ENCODE measurements around the gene ENPP3. TPM values are rescaled to one million over a fixed set of nuclear protein-coding genes. Genes with fewer than 3 reads are reported as not detected.

ENPP3 gene
- polyA plus RNA-seq, 1 of the 3 experiments (the other 2 are of a cell fraction): not detected

- H3K9me2 ChIP-seq: no peaks in the 10 kb centered on the region
- H2AFZ ChIP-seq (ENCODE audit: low read depth): no peak overlapping the region
- no peak overlapping the region for H3K27ac ChIP-seq (ENCODE audit: low read depth in 2 of 2, low read length in 1 of 2)
- no peak overlapping the region for H3K4me3 ChIP-seq (ENCODE audit: low read depth in 2 of 2, low read length in 1 of 2)
- no peaks in the 10 kb centered on the region for H4K20me1 ChIP-seq (ENCODE audit: insufficient read depth)
- no peak for DNase-seq
- H3K4me2 ChIP-seq: no peak overlapping the region
- CTCF ChIA-PET: no interaction called here
- POLR2A ChIA-PET: no interaction called here
- no peak for TF ChIP-seq EZH2phosphoT487 (IDR thresholded peaks at IDR 0.05; ENCODE audit: borderline replicate concordance, low read depth)
- no peak for TF ChIP-seq RCOR1 (IDR thresholded peaks at IDR 0.05; ENCODE audit: low read length)
- TF ChIP-seq, protein P1, sequence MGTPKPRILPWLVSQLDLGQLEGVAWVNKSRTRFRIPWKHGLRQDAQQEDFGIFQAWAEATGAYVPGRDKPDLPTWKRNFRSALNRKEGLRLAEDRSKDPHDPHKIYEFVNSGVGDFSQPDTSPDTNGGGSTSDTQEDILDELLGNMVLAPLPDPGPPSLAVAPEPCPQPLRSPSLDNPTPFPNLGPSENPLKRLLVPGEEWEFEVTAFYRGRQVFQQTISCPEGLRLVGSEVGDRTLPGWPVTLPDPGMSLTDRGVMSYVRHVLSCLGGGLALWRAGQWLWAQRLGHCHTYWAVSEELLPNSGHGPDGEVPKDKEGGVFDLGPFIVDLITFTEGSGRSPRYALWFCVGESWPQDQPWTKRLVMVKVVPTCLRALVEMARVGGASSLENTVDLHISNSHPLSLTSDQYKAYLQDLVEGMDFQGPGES (IDR thresholded peaks at IDR 0.05; ENCODE audit: low read depth, low read length): no peak
- TF ChIP-seq SMC3 (IDR thresholded peaks at IDR 0.05; ENCODE audit: low read depth, low read length): no peak
- TF ChIP-seq RFX5 (IDR thresholded peaks at IDR 0.05; ENCODE audit: low read length): no peak
- TF ChIP-seq, protein P2, sequence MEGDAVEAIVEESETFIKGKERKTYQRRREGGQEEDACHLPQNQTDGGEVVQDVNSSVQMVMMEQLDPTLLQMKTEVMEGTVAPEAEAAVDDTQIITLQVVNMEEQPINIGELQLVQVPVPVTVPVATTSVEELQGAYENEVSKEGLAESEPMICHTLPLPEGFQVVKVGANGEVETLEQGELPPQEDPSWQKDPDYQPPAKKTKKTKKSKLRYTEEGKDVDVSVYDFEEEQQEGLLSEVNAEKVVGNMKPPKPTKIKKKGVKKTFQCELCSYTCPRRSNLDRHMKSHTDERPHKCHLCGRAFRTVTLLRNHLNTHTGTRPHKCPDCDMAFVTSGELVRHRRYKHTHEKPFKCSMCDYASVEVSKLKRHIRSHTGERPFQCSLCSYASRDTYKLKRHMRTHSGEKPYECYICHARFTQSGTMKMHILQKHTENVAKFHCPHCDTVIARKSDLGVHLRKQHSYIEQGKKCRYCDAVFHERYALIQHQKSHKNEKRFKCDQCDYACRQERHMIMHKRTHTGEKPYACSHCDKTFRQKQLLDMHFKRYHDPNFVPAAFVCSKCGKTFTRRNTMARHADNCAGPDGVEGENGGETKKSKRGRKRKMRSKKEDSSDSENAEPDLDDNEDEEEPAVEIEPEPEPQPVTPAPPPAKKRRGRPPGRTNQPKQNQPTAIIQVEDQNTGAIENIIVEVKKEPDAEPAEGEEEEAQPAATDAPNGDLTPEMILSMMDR (IDR thresholded peaks at IDR 0.05): no peak
- TF ChIP-seq PBX3 (IDR thresholded peaks at IDR 0.05): no peak
- TF ChIP-seq RXRA (IDR thresholded peaks at IDR 0.05; ENCODE audit: borderline replicate concordance, low read depth): no peak
- no peak for TF ChIP-seq CHD2 (IDR thresholded peaks at IDR 0.05; ENCODE audit: low read length, partially characterized antibody)
- no peak for TF ChIP-seq TCF12 (IDR thresholded peaks at IDR 0.05)
- no peaks in the 10 kb centered on the region; a peak in 1 of 4 replicates for H3K4me1 ChIP-seq (ENCODE audit: control insufficient read depth in 1 of 2, insufficient read depth in 2 of 2, low read depth in 1 of 2, low read length in 1 of 2)
- no peaks in the 10 kb centered on the region for H3F3A ChIP-seq (replicated peaks; ENCODE audit: insufficient read depth)
- no peaks in the 10 kb centered on the region for H3K9me3 ChIP-seq
- no peaks in the 10 kb centered on the region for H3K79me2 ChIP-seq (ENCODE audit: insufficient read depth)
- no peaks in the 10 kb centered on the region for H3K36me3 ChIP-seq (replicated peaks in 1 of 2; ENCODE audit: control insufficient read depth in 1 of 2, insufficient read depth in 2 of 2, low read length in 1 of 2)
- no peak overlapping the region for H3K9ac ChIP-seq
- peaks cover 7% of the 10 kb centered on the region; the same call in 1 of the 2 replicates for H3K27me3 ChIP-seq (ENCODE audit: insufficient read depth)
Observed at GRCh38 chr6:131787079-131787478, 150.0 kb downstream of the ENPP3 start.

GRCh38 chr6:131787766-131788712, 150.9 kb downstream of the ENPP3 start:
- Histone ChIP-seq H3K27me3 (ENCODE audit: insufficient read depth) (peaks cover 7% of the 10 kb centered on the region; the same call in 1 of the 2 replicates), H2AFZ (ENCODE audit: low read depth) (no peak overlapping the region), H3K9me2 (no peaks in the 10 kb centered on the region), H3F3A (replicated peaks; ENCODE audit: insufficient read depth) (no peaks in the 10 kb centered on the region), H3K9me3 (no peaks in the 10 kb centered on the region), H3K27ac (ENCODE audit: low read depth in 2 of 2, low read length in 1 of 2) (no peak overlapping the region), H4K20me1 (ENCODE audit: insufficient read depth) (no peaks in the 10 kb centered on the region), H3K36me3 (replicated peaks in 1 of 2; ENCODE audit: control insufficient read depth in 1 of 2, insufficient read depth in 2 of 2, low read length in 1 of 2) (no peaks in the 10 kb centered on the region), H3K9ac (no peak overlapping the region), H3K79me2 (ENCODE audit: insufficient read depth) (no peaks in the 10 kb centered on the region), H3K4me1 (ENCODE audit: control insufficient read depth in 1 of 2, insufficient read depth in 2 of 2, low read depth in 1 of 2, low read length in 1 of 2) (no peaks in the 10 kb centered on the region; a peak in 1 of 4 replicates), H3K4me3 (ENCODE audit: low read depth in 2 of 2, low read length in 1 of 2) (no peak overlapping the region), H3K4me2 (no peak overlapping the region)
- CTCF ChIA-PET: no interaction called here
- no peak for DNase-seq
- WGBS (ENCODE audit: low lambda C conversion rate): 11% methylated on average over 8 of the region's 8 CpGs
- TF ChIP-seq RAD21 (IDR thresholded peaks at IDR 0.05; ENCODE audit: low read length): no peak
- TF ChIP-seq RCOR1 (IDR thresholded peaks at IDR 0.05; ENCODE audit: low read length): no peak
- TF ChIP-seq TEAD4 (IDR thresholded peaks at IDR 0.05; ENCODE audit: borderline replicate concordance, insufficient read depth): no peak
- TF ChIP-seq, protein P1 (IDR thresholded peaks at IDR 0.05; ENCODE audit: low read depth, low read length): no peak
- TF ChIP-seq, protein P2 (IDR thresholded peaks at IDR 0.05): no peak
- TF ChIP-seq NFIC (IDR thresholded peaks at IDR 0.05; ENCODE audit: borderline replicate concordance): no peak
- no peak for TF ChIP-seq MEF2A (IDR thresholded peaks at IDR 0.05; ENCODE audit: borderline replicate concordance, low read depth)
- TF ChIP-seq EP300 (IDR thresholded peaks at IDR 0.05; ENCODE audit: borderline replicate concordance in 1 of 2, low read depth in 1 of 2, low read length in 1 of 2): no peak
- no peak for TF ChIP-seq MXI1 (IDR thresholded peaks at IDR 0.05; ENCODE audit: low read depth, low read length)
- TF ChIP-seq TAF1 (IDR thresholded peaks at IDR 0.05; ENCODE audit: borderline replicate concordance, low read depth, low read length): no peak
- no peak for TF ChIP-seq FOXJ3 (CRISPR knock-in tag; IDR thresholded peaks at IDR 0.05)
- TF ChIP-seq FOXM1 (IDR thresholded peaks at IDR 0.05; ENCODE audit: low read depth): no peak
- POLR2A ChIA-PET: no interaction called here
